Stimulated activated CD8-positive, alpha-beta memory T cell treated with anti-CD3 and anti-CD28 coated beads, Interleukin-12 subunit alpha, Interleukin-12 subunit beta, amount 100 ng/mL, for 1 hour (primary cell): ENCODE measurements around the gene FLT1.

ENCODE experiments used
- DNase-seq: peaks from one replicate; pipeline ENCODE4 v3.0.0-alpha.2; 2020; ENCODE audit warnings: low read depth

Gene FLT1

DNA sequence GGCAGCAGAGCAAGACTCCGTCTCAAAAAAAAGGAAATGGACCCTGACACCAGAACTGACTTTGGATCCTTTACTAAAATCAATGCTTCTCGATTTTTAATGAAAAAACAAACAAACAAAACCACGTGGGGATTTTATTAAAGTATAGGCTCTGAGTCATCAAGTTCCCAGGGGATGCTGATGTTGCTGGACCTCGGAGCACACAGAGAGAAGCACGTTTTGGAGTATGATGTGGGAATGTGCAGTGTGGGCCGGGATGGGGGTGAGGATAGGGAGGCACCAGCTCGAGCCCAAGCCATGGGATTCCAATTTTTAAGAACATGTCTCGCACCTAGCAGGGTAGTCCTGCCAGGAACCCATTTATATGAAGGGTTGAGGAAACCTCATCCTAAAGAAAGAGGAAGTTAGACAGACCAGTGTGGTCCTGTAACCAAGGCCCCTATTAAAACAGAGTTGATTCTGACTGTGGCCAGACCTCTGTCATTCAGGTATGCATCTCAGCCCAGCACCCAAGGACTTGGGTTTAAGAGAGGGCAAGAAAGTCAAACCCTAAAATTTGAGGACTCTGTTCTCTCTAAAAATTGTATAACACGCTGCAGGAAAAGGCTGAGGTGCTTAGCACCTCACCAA is 6.4 kb downstream of the FLT1 start:
- DNase-seq, result no peak

- no peak for DNase-seq
Measured at GRCh38 chr13:28485996-28486543, 8.9 kb downstream of the FLT1 start.

DNA sequence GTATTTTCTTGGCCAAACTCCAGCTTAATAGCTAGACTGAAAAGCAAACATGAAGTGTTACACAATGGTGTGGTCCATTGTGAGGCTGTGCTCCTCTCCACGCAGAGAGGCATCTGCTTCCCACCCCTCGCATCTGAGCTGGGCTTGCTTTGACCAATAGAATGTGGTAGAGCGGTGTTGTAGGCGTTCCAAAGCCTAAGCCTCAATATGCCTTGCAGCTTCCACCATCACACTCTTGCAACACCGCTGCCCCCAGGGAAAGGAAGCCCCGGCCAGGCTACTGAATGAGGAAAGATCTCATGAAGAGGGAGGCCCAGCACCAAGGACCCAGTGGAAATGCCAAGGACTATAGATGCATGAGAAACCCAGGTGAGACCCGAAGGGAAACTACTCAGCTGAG is 9.4 kb downstream of the FLT1 start:
- no peak for DNase-seq

DNA sequence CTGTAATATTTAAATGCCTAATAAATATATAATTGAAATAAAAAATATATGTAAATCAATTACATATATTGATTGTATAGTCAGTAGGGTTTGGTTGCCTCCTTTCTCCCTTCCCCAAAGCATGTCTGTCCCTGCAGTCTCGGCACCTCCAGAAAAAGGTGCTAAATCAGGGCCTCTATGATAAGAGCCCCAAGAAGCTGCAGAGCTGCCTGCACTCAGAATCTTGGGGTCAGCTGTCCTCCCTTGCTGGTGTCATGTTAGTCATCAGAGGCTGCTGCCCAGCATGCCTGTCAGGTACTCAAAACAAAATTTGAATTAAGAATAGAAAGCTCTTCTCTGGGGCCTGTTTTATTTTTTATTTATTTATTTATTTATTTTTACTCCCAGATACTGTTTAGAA is 9.8 kb downstream of the FLT1 start:
- DNase-seq, result no peak

GRCh38 chr13:28483313-28483931 is 11.5 kb downstream of the FLT1 start:
- no peak for DNase-seq

DNA sequence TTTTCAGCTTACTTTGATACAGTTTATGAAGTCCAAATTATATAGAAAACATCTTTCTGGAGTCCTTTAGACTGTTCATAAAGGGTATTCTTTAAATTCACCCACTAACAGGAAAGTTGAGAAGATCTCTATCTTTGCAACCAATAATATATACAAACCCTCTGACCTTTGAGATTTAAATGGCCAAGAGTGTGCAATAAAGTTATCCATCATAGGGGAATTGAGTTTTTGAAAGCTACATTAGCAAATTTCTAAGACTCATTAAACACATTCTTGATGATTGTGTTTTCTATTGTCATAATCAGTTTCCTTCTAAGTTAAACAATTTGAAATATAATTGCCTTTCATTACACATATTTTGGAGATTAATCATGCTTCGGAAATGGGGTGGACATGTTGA is 15.9 kb downstream of the FLT1 start:
- no peak for DNase-seq

- DNase-seq, result no peak
Measured at GRCh38 chr13:28478127-28478526, 16.8 kb downstream of the FLT1 start.

DNA sequence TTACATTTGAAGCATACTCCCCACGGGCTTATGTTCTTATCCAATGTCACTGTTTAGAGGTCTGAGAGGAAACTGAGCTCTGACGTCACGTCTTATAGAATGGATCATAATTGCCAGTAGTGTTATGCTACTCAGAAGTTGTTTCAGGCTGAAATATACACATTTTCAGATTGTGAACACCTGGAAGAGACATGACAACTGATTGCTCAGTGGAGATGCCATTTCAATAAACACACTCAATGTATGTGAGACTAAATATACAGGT is 17.3 kb downstream of the FLT1 start:
- DNase-seq, result no peak

- no peak for DNase-seq
Measured at GRCh38 chr13:28476919-28477708, 17.8 kb downstream of the FLT1 start.

DNA sequence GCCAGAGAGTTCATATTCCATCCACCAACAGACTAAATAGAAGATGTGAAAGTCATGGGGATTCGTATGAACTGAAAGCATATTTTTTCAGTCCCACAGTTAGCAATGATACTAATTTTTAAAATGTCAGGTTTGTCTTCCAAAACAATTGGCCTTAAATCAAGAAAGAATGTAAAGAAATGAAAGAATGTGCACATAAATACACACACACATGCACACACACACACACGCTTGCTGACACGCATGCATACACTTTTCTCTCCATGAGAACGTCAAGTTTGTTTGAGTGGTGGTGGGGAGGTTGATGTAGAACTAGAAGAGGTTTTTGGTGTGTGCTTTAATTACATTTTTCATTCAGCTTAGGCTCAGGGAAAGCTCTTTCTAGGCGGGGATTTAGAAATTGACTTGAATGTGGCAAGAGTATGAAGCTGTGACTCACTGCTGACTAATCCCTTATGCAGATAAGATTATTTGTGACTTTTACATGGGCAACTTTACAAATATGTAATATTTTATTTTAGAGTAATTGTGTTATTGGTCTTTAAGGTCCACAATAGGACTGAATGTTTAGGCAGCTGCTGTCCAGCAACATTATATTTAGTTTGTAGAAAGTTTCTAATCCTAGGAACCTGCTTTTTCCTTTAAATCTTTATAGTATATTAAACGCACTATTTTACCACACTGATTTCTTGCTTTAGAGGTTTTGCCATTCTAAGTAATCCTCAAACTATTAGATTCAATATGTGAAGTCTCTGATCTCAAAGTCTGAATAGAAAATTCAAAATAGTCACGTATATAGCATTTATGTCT is 18.8 kb downstream of the FLT1 start:
- DNase-seq, result no peak

DNA sequence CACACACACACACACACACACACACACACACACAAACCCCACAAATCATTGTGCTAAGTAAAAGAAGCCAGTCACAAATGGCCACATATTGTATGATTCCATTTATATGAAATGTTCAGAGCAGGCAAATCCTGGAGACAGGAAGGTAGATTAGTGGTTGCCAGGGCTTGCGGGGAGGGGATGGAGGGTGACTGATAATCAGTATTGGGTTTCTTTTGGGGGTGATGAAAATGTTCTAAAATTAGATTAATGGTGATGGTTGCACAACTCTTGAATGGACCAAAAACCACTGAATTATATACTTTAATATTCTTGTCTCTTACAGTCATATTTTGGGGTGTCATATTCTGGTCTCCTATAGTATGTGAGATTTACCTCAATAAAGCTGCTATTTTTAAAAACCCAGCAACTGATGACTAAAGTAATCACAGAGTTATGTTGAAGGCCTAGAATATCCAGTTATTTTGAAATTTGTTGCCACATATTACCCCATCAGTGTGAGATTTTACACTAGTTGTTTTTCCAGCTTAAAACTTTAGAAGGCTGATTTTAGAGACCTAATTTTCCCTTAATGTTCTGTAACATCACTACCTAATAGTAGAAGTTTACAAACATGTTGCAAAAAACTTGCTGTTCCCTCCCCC is 20.3 kb downstream of the FLT1 start:
- no peak for DNase-seq

DNA sequence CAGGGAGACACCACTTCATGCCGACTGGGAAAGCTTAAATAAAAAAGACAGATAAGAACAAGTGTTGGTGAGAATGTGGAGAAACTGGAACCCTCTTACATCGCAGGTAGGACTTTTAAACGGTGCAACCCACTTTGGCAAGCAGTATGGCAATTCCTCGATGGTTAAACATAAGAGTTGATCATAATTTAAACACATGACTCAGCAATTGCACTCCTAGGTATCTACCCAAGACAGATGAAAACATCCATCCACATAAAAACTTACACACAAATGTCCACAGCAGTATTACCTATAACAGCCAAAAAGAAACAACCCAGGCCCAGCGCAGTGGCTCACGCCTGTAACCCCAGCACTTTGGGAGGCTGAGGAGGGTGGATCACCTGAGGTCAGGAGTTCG is 21.9 kb downstream of the FLT1 start:
- no peak for DNase-seq

GRCh38 chr13:28471421-28471820 is 23.5 kb downstream of the FLT1 start:
- DNase-seq, result no peak

- no peak for DNase-seq
Measured at GRCh38 chr13:28470296-28470695, 24.6 kb downstream of the FLT1 start.

- DNase-seq, result no peak
Measured at GRCh38 chr13:28469316-28469715, 25.6 kb downstream of the FLT1 start.

- no peak for DNase-seq
Measured at GRCh38 chr13:28468023-28468915, 26.7 kb downstream of the FLT1 start.

- DNase-seq, result no peak
Measured at GRCh38 chr13:28467034-28467433, 27.9 kb downstream of the FLT1 start.

DNA sequence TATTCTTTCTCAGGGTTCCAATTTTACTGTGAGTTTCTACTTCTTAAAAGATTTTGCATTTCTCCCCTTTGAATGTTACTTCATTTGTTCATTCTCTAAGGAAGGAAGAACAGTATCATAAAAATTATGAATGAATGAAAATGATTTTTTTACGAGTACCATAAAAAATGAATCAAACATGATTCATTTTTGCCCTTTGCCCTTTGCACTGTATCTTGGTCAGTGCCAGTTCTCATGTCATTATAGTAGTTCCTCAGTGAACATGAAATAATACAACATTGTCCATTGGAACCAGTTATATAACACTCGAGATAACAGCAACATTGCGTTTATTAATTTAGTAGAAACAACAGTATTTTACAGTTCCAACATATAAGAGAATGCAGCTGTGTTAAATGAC is 28.8 kb downstream of the FLT1 start:
- DNase-seq, result no peak

- no peak for DNase-seq
Measured at GRCh38 chr13:28464861-28465460, 30.0 kb downstream of the FLT1 start.

- no peak for DNase-seq
Measured at GRCh38 chr13:28463481-28463880, 31.4 kb downstream of the FLT1 start.

GRCh38 chr13:28459911-28460310 is 35.0 kb downstream of the FLT1 start:
- no peak for DNase-seq
